T-helper 2 cell (primary cell): Measurements from ENCODE around the gene SAXO1.
"Not testable (repeated sequence)": the region's sequence is repeated elsewhere in the genome, so short reads cannot be mapped to it uniquely, and the experiment has no call there.

ENCODE experiments used
- DNase-seq, 5 experiments: peaks; one replicate each; pipeline versions ENCODE4 v3.0.0 to v3.0.0-alpha.2; 2012 to 2022

SAXO1 gene

DNA sequence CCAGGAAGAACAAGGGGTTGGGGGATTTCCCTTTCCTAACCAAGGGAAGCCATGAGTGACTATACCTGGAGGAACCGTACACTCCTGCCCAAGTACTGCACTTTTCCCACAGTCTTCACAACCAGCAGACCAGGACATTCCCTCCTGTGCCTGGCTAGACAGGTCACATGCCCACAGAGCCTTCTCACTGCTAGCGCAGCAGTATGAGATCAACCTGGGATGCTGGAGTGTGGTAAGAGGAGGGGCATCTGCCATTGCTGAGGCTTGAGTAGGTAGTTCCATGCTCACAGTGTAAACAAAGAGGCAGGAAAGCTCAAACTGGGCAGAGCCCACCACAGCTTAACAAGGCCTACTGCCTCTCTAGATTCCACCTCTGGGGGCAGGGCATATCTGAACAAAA, 35.9 kb downstream of the SAXO1 start:
- no peak for DNase-seq

GRCh38 chr9:18996211-18996610, 36.8 kb downstream of the SAXO1 start:
- DNase-seq: no peak

DNA sequence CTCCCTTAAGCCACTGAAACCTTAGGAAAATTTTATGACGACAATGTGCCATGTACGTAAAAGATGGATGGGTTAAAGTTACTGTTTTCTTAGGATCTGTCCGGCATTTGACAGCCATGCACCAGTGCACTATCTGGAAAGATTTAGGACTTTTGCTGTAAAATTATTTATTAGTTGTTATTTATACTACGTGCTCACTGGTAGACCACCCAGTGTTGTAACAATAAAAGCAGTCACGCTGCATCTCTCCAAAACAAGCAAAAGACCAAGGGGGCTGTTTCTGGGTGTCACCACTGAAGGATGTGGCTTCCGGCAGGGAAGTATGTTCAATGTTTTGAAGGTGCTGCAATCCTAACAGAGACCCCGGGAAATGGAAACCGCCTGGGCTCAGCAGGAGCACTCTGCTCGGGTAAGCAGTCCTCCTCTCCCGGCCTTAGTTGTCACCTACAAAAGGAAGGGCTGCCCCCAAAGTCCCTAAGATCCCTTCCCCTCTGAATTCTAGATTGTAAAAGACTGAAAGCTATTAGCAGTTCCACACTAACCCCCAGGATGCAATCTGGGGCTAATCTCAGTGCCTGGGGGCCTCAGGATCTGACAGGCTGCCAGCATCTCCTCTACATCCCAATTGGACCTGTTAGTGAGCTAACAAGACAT, 38.6 kb downstream of the SAXO1 start:
- DNase-seq: no peak

DNA sequence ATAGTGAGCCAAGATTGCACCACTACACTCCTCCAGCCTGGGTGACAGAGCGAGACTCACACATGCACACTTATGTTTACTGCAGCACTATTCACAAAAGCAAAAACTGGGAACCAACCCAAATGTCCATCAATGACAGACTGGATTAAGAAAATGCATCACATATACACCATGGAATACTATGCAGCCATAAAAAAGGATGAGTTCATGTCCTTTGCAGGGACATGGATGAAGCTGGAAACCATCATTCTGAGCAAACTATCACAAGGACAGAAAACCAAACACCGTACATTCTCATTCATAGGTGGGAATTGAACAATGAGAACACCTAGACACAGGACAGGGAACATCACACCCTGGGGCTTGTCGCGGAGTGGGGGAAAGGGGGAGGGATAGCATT, 41.8 kb downstream of the SAXO1 start:
- DNase-seq: not testable (repeated sequence)

GRCh38 chr9:18990494-18990893, 42.5 kb downstream of the SAXO1 start:
- no peak for DNase-seq

DNA sequence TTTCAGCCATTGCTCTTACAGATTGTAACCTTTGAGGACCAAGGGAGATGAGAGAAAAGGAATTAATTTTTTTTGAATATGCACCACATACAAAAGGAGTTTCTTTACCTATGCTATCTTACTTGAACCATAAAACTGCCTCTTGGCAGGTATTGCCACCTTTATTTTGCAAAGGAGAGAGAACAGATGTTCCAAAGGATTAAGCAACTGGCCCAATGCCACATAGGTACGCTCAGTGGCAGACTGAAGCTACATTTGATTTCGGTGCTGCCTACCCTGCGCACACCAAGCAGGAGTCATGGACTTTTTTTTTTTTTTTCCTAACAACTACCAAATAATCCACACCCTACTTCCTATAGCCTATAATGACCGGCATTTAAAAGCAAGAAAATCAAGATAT, 43.1 kb downstream of the SAXO1 start:
- no peak for DNase-seq

- DNase-seq: no peak
These were observed 43.9 kb downstream of the SAXO1 start for GRCh38 chr9:18989097-18989496.

DNA sequence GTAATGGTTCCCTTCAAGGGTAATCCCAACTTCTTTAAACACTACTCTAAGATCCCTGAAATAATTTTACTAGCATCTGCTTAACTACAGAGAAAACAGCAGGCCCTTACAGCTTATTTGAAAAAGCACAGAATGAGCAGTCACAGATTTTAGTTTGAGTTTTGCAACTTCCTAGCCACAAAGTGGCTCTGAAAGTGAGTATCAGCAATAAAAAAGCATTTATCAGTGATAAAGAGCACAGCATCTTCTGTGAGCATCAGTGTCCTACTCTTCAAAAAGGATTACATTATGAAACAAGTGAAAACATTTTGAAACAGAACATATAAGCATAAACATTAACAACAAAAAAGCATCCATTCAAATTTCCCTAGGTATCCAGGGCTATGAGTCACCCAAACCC, 45.0 kb downstream of the SAXO1 start:
- no peak for DNase-seq

DNA sequence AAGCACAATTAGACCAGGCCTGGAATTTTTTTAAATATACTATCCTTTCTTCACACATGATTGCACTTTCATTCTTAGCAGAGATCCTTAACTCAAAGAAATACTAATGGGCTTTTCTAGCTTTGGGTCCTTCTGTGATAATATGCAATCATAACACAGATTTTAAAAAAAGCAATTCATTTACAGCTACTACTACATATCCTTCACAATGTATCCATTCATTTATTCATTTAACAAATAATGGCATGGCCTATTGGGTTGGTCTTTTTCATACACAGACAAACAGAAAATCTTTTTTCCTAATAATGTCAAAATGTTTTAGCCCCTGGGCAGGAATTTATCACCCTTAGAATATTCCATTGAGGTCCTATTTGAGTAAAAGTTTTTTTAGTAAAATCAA, 47.0 kb downstream of the SAXO1 start:
- no peak for DNase-seq

- no peak for DNase-seq
These were observed 47.5 kb downstream of the SAXO1 start for GRCh38 chr9:18985464-18985951.

DNA sequence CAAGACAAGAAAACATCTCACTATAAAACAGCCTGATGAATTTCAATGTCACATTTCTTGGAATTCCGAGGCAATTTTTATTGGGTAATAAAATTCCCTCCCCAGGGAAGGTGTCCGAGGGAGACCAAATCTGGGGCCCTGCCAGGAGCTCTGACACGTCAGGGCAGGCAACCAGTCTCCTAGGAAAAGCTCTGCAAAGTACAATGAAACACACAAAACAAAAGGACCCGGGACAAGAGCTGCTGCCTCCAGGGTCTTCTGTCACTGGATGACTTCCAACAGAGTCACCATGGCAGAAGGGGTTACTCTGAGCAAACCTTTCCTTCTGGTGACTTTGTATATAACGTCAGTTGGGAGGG, 50.8 kb downstream of the SAXO1 start:
- DNase-seq: no peak

DNA sequence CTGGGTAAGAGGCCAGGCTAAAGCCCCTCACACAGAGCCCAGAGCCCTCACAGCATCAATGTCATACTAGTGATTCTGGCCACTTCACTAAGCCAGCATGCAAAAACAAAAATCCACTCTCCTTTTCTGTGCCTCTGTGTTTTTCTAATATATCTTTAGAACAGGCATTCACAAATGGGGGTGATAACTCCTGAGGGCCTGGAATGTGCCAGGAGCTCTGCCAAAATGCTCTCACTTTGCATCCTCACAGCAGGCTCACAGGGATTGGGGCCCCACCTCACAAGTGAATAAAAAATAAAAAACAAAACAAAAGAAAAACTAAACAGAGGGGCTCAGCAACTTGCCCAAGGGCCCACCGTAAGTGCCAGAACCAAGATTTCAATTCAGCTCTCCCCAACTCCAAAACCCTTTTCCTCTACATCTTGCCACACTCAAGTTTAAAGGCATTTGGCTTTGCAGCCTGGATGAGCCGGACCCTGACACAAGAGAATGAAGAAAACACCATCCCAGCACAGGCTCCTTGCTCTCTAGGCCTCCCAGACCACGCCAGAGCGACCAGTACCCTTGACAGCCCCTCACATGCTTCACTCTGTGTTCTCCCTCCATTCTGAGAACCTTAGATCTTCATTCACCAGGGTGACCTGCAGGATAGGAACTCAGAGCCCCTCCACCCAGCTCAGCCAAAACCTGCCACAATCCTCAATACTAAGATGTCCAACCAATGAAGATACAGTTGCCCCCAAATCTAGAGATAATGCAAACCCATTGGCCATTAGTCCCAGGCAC, 51.3 kb downstream of the SAXO1 start:
- DNase-seq: no peak

DNA sequence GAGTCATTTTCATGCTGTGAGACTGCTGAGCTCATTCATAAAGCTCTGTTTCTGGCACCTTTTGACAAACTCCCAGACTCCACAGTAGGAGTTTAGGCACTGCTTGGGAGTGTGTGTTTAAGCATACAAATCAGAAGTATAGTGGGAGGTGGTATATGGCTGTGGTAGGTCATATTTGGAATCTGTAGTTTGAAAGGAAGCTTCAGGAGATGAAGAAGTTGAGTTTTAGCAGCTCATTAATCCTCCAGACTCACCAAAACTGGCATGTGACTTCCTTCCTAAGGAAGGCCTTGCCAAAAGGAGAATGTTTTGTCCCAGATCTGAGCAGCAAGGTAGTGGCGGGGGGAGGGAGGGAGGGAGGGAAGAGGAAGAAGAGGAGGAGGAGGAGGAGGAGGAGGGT, 52.8 kb downstream of the SAXO1 start:
- no peak for DNase-seq

DNA sequence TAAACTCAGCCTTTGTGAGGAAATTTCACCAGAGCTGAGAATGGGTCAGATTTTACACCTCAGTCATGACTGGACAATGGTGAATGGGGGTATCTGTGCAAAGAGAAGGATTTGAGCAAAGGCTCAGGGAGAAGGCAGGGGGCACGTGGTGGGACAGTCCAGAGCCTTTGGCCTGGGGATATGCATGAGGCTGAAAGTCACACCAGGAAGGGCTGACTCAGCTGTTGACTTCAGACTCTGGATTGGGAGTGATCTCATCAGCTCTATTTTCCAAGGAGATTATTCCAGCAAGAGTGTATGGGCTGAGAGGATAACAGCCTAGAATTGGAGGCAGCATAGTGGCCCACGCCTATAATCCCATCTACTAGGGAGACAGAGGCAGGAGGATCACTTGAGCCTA, 53.6 kb downstream of the SAXO1 start:
- no peak for DNase-seq

- no peak for DNase-seq
These were observed 54.8 kb downstream of the SAXO1 start for GRCh38 chr9:18978188-18978587.

DNA sequence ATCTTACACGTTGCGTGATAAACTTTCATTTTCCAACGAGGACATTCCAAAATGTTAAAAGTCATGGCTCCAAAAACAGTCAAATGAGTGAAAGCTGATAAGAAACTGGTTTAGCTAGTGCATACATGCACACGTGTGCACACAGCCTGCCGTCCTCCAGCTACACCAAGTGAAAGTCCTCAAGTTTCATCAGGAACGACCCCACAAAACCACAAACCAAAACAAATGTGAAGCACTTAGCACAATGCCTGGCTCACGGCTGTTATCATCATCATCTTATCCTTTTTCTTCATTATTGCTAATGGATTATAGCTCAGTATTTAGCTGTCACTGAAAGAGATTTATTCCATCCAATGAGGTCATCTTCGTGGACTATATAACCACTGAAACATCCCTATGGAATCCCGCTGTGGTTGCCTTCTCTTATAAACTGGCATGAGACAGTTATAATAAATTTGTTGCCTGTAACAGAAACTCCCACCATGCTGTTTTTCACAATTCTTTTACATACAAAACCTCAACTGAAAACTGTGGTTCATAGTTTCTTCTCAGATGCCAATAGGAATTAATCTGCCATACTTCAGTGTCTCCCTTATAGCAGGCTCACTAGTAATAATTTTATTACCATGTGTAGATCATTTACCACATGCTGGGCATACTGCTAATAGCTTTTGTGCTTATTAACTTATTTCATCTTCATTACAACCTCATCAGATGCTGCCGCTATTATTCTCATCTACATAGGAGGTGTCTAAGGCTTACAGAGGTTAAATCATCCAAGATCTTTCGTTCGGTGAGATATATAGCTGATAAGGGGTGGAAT, 56.1 kb downstream of the SAXO1 start:
- peak in 1 of 5 experiments; percentile 16 for DNase-seq

- no peak for DNase-seq
These were observed 56.7 kb downstream of the SAXO1 start for GRCh38 chr9:18976221-18976708.

GRCh38 chr9:18973348-18973747, 59.7 kb downstream of the SAXO1 start:
- DNase-seq: no peak

DNA sequence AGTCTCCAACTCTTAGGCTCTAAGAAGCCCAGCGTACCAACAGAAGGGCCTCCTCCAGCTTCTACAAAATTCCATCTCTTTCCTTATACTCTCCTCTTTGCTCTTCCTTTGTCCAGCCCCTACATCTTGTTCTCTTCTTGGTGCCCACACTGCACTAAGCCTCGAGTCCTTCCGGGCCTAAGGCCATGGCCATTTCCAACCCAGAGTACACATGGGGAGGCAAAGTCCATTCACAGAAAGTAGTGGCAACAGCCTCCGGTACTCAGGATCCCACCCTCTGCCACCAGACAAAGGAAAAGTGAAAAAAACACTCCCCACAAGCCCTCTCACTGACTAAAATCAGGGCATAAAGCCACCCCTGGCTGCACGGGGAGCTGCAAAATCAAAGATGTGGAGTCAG, 60.3 kb downstream of the SAXO1 start:
- no peak for DNase-seq

DNA sequence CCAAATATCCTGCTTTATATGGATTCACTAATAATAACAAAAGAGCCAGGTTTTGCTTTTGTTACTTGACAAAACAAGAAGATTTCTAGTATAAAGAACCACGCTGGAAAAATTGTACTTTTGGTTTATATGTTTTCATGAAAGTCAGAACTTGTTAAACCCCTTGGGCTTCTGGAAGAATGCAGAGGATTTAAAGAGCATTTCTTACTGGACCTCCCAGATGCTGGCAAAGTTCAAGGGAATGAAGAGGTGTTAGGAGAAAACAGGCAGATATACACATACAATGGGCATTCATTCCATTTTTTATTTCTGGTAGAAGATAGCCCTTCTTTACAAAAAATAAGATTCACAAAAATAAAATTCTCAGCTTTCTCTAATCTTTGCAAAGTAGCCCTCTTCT, 61.1 kb downstream of the SAXO1 start:
- no peak for DNase-seq

GRCh38 chr9:18971404-18971803, 61.6 kb downstream of the SAXO1 start:
- no peak for DNase-seq

- DNase-seq: no peak
These were observed 62.6 kb downstream of the SAXO1 start for GRCh38 chr9:18970393-18970792.

GRCh38 chr9:18969128-18969527, 63.9 kb downstream of the SAXO1 start:
- no peak for DNase-seq
